Measurements from ENCODE around the gene STOM. TPM values are rescaled to one million over a fixed set of nuclear protein-coding genes. Genes with fewer than 3 reads are reported as not detected.

Gene STOM
- total and polyA plus RNA-seq, 2 of the 8 experiments (the other 6 are each of a cell fraction or from before 2014, with no cell fraction given) = 25.2 to 60.4 TPM

DNA sequence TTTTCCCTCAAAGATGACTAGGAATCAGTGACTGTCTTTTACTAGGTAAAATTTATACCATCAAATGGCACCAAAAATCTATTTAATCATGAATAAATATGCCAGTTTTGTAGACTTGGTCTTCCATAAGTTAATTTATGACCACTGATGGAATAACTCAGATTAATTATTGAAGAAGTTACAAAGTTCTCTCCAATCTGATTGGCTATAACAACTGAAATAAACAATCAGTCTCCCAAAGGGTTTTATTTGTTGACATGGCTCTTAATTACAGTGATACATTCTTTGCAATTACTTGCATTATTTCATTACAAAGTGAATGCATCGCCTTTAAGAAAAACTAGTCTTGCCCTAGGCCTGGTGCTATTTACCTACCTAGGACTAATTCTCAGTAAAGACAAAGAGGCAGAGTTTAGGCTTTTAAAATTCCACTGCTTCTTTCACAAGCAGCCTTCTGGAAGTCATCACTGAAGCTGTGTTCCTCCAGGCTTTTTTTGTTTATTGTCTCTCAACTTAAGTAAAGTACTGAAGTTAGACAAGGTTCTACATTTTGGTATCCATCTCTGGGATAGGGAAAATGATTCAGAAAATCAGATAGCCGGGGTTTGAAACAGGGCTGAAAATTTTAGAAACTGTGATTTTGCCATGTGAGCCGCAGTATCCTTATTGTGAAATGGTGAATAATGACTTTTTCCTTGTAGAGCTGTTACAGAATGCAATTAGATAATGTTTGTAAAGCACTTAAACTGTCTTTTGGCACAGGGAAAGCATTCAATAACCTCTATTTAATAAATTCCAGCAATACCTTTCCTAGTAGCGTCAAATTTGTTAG, 2.5 kb downstream of the STOM start:
- no peak overlapping the region for H2BK20ac ChIP-seq (ENCODE audit: low read length)
- H3K23me2 ChIP-seq (ENCODE audit: low read depth, low read length) = peaks cover 5% of the 10 kb centered on the region
- H3K4me1 ChIP-seq (replicated peaks in 1 of 4; ENCODE audit: control insufficient read depth in 3 of 4, insufficient read depth in 4 of 4, low read length in 3 of 4) = peaks cover 0 to 7% (median 4%) of the 10 kb centered on the region in 4 experiments; a peak in 4 of 7 replicates
- no peak overlapping the region for H3K23ac ChIP-seq (ENCODE audit: insufficient read length)
- H2BK12ac ChIP-seq (ENCODE audit: low read depth, low read length) = no peak overlapping the region
- 64% methylated on average over 4 of the region's 4 CpGs; no CpG with 5 or more reads in 1 of the 2 experiments for WGBS, 2 experiments (ENCODE audit: extremely low coverage in 1 of 2, insufficient coverage in 1 of 2, insufficient read length in 1 of 2, insufficient replicate concordance in 2 of 2, low coverage in 1 of 2, low lambda C conversion rate in 2 of 2, missing lambda C conversion rate in 1 of 2)
- H3K27ac ChIP-seq (ENCODE audit: low read depth, low read length) = no peak overlapping the region
- H3K9me3 ChIP-seq (ENCODE audit: insufficient read depth in 2 of 2, low read depth in 1 of 2, low read length in 1 of 2) = no peaks in the 10 kb centered on the region; a peak in 1 of 4 replicates
- no peak overlapping the region for H3K56ac ChIP-seq (replicated peaks; ENCODE audit: insufficient read length, low read depth, low read length)
- no peak overlapping the region for H4K91ac ChIP-seq (replicated peaks; ENCODE audit: insufficient read length, low read length)
- ChIA-PET CTCF (ENCODE audit: partially characterized antibody) (interaction anchor here (0.6 to 1.1 kb wide), 4 partner anchors 23 to 207 kb away, joined by 3 to 4 read pairs (median 4); no protein-coding TSS in a partner anchor), POLR2A (ENCODE audit: partially characterized antibody) (interaction anchor here (0.8 kb wide), 1 partner anchor 19 kb away, joined by 4 read pairs; no protein-coding TSS in a partner anchor)
- no peak overlapping the region for H2BK5ac ChIP-seq (ENCODE audit: low read depth, low read length)
- H3K4me2 ChIP-seq (ENCODE audit: insufficient read depth in 1 of 2, low read depth in 2 of 2, low read length in 2 of 2) = peak overlapping the region in 1 of 2 experiments; percentile 19; a peak in 1 of 4 replicates
- no peak overlapping the region for H3K9ac ChIP-seq (replicated peaks in 1 of 4; ENCODE audit: extremely low read depth in 1 of 4, low read depth in 3 of 4, low read length in 3 of 4)
- no peak overlapping the region for H2AFZ ChIP-seq (ENCODE audit: low read length)
- no peak overlapping the region for H3K4ac ChIP-seq (replicated peaks; ENCODE audit: insufficient read length, low read depth, low read length)
- H2BK15ac ChIP-seq (ENCODE audit: low read length) = no peak overlapping the region
- no peak overlapping the region for H2BK120ac ChIP-seq (replicated peaks; ENCODE audit: low read depth, low read length)
- peaks cover 0 to 13% (median 9%) of the 10 kb centered on the region in 4 experiments; a peak in 3 of 7 replicates for H3K27me3 ChIP-seq (replicated peaks in 1 of 4; ENCODE audit: control insufficient read depth in 3 of 4, extremely low read depth in 1 of 4, insufficient read depth in 3 of 4, low read length in 3 of 4)
- no peaks in the 10 kb centered on the region for H3K79me2 ChIP-seq (ENCODE audit: control insufficient read depth in 1 of 2, insufficient read depth in 2 of 2, low read length in 2 of 2)
- H4K5ac ChIP-seq (ENCODE audit: insufficient read length, low read depth, low read length) = peak overlapping the region; percentile 96
- H3K79me1 ChIP-seq (ENCODE audit: low read depth, low read length) = no peaks in the 10 kb centered on the region
- no peak for DNase-seq (ENCODE audit: low read depth in 1 of 2, low spot score in 2 of 2)
- no peak for FAIRE-seq
- no peak overlapping the region for H3K14ac ChIP-seq (ENCODE audit: insufficient read length)
- no peak overlapping the region for H2AK5ac ChIP-seq (ENCODE audit: low read depth, low read length)
- H3K18ac ChIP-seq (ENCODE audit: extremely low read depth, low read length) = no peak overlapping the region; the same call in 1 of the 2 replicates
- H3K4me3 ChIP-seq (ENCODE audit: extremely low read depth in 1 of 4, insufficient read depth in 2 of 4, low read depth in 3 of 4, low read length in 4 of 4) = peak overlapping the region in 1 of 4 experiments; percentile 30; a peak in 1 of 8 replicates
- peaks cover 0 to 4% (median 0%) of the 10 kb centered on the region in 4 experiments; a peak in 1 of 8 replicates for H3K36me3 ChIP-seq (ENCODE audit: control insufficient read depth in 2 of 4, insufficient read depth in 4 of 4, low read length in 3 of 4)
- no peaks in the 10 kb centered on the region for H4K20me1 ChIP-seq (replicated peaks in 1 of 2; ENCODE audit: control insufficient read depth in 1 of 2, insufficient read depth in 2 of 2, low read length in 2 of 2)
- H4K8ac ChIP-seq (ENCODE audit: extremely low read depth, insufficient read depth, low read length) = no peak overlapping the region
- TF ChIP-seq EGR1 (IDR thresholded peaks at IDR 0.05; ENCODE audit: borderline replicate concordance, low read depth, low read length) (no peak), HDAC6 (IDR thresholded peaks at IDR 0.05; ENCODE audit: low read depth, low read length) (no peak), SP1 (IDR thresholded peaks at IDR 0.05; ENCODE audit: low read depth, low read length) (no peak), BACH1 (IDR thresholded peaks at IDR 0.05; ENCODE audit: low read length) (no peak), SRF (IDR thresholded peaks at IDR 0.05; ENCODE audit: low read depth, low read length) (no peak), RNF2 (IDR thresholded peaks at IDR 0.05; ENCODE audit: borderline replicate concordance, low read depth, low read length, missing control alignments, poor library complexity, severe bottlenecking) (no peak), POU5F1 (IDR thresholded peaks at IDR 0.05; ENCODE audit: low read depth, low read length) (no peak), TEAD4 (IDR thresholded peaks at IDR 0.05; ENCODE audit: low read depth, low read length) (no peak)
- TF ChIP-seq, protein P1, sequence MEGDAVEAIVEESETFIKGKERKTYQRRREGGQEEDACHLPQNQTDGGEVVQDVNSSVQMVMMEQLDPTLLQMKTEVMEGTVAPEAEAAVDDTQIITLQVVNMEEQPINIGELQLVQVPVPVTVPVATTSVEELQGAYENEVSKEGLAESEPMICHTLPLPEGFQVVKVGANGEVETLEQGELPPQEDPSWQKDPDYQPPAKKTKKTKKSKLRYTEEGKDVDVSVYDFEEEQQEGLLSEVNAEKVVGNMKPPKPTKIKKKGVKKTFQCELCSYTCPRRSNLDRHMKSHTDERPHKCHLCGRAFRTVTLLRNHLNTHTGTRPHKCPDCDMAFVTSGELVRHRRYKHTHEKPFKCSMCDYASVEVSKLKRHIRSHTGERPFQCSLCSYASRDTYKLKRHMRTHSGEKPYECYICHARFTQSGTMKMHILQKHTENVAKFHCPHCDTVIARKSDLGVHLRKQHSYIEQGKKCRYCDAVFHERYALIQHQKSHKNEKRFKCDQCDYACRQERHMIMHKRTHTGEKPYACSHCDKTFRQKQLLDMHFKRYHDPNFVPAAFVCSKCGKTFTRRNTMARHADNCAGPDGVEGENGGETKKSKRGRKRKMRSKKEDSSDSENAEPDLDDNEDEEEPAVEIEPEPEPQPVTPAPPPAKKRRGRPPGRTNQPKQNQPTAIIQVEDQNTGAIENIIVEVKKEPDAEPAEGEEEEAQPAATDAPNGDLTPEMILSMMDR (IDR thresholded peaks at IDR 0.05; ENCODE audit: control extremely low read depth in 1 of 3, insufficient read depth in 1 of 3, low read depth in 1 of 3, low read length in 3 of 3) = no peak
